Gastroesophageal sphincter (tissue), 4 donors: Measurements from ENCODE around the gene COQ10B. TPM values are rescaled to one million over a fixed set of nuclear protein-coding genes. Genes with fewer than 3 reads are reported as not detected.

Experiments used
- ATAC-seq: fragments of 150-250 bp; one replicate; pipeline ENCODE4 v1.9.1; 2016; ENCODE audit warnings: mild to moderate bottlenecking, moderate library complexity
- H3K27ac ChIP-seq, 4 donors: fragments of 200-600 bp; sonication (generic) in 3 of 4; 1 replicate in 3 of 4; 2 replicates in 1 of 4; pipeline ENCODE4 v1.5.1; 2016 to 2019
- H3K27me3 ChIP-seq: fragments of 200-600 bp; sonication (generic); one replicate; pipeline ENCODE4 v1.5.1; 2019
- H3K36me3 ChIP-seq, 2 donors: fragments of 200-600 bp; sonication (generic); one replicate each; pipeline ENCODE4 v1.5.1; 2019; ENCODE audit warnings: control low read depth in 1 of 2
- H3K4me1 ChIP-seq, 3 donors: fragments of 200-600 bp; sonication (generic); 1 replicate in 2 of 3; 2 replicates in 1 of 3; pipeline ENCODE4 v1.5.1; 2016 to 2019; ENCODE audit warnings: control low read depth in 2 of 3
- H3K4me3 ChIP-seq, 2 donors: fragments of 200-600 bp; sonication (generic); one replicate each; pipeline ENCODE4 v1.5.1; 2019; ENCODE audit warnings: mild to moderate bottlenecking in 1 of 2, moderate library complexity in 1 of 2
- H3K9me3 ChIP-seq, 3 donors: fragments of 200-600 bp; sonication (generic); one replicate each; pipeline ENCODE4 v1.5.1; 2017 to 2019; ENCODE audit warnings: control low read depth in 2 of 3
- CTCF ChIP-seq, 4 experiments: fragments of 200-600 bp in 2 of 4; fragments of 450-650 bp in 2 of 4; sonication (generic) in 1 of 4; IDR thresholded peaks; one replicate each; pipeline ENCODE4 v1.5.1; 2017 to 2019; ENCODE audit warnings: antibody characterized with exemption in 4 of 4, mild to moderate bottlenecking in 2 of 4, moderate library complexity in 2 of 4
- EP300 ChIP-seq: sonication (generic); formaldehyde crosslinking; IDR thresholded peaks from one replicate; pipeline ENCODE4 v1.6.1; 2017; ENCODE audit warnings: antibody characterized with exemption, mild to moderate bottlenecking
- POLR2A ChIP-seq, 2 donors: fragments of 450-650 bp; IDR thresholded peaks; one replicate each; pipeline ENCODE4 v1.6.1; 2017; ENCODE audit warnings: antibody characterized with exemption in 2 of 2, mild to moderate bottlenecking in 2 of 2, moderate library complexity in 1 of 2
- POLR2AphosphoS5 ChIP-seq: sonication (generic); formaldehyde crosslinking; IDR thresholded peaks from one replicate; pipeline ENCODE4 v1.6.1; 2017; ENCODE audit warnings: antibody characterized with exemption
- WGBS, 2 donors: methylation state at CpG; one replicate each; pipeline ENCODE4 v1.1.5; 2018; ENCODE audit warnings: low coverage in 1 of 2; 5-methylcytosine and 5-hydroxymethylcytosine counted together
- total RNA-seq, 4 donors: library from RNA; depleted of rRNA; stranded (reverse); fragments of >200 nt; gene quantifications; one replicate each; pipeline ENCODE4 v1.1.0, GENCODE V29; 2016

Gene COQ10B
- 10 to 100 TPM; 36.9 to 66.8 (median 42.2) TPM for total RNA-seq

- H3K27me3 ChIP-seq = peaks cover 3% of the 10 kb centered on the region
- 0% methylated on average over 2 to 19 of the region's 70 CpGs for WGBS, 2 donors
- no peaks in the 10 kb centered on the region for H3K9me3 ChIP-seq
- H3K36me3 ChIP-seq = no peaks in the 10 kb centered on the region
- peak; percentile 98 for ATAC-seq
- H3K27ac ChIP-seq = peak within 1 kb of the TSS; percentile 90 to 99 (median 98)
- H3K4me3 ChIP-seq = peak within 1 kb of the TSS; percentile 65 to 69
- H3K4me1 ChIP-seq = peaks cover 0 to 44% (median 0%) of the 10 kb centered on the region in 3 donors
- TF ChIP-seq EP300 (no peak), POLR2AphosphoS5 (peak; percentile 88), CTCF (IDR thresholded peaks at IDR 0.05) (peak in 3 of 4 experiments; percentile 10 to 56 (median 31)), POLR2A (IDR thresholded peaks at IDR 0.05) (peak; percentile 56 to 85)
These were observed at the start of gene COQ10B for GRCh38 chr2:197453123-197453913. Gene COQ10B, plus strand, starts transcription at chr2:197453552. Its CDS starts 9 bp downstream, at chr2:197453561.

GRCh38 chr2:197405582-197405981 is 47.8 kb upstream of the COQ10B start:
- no peaks in the 10 kb centered on the region for H3K27me3 ChIP-seq
- no peaks in the 10 kb centered on the region for H3K4me1 ChIP-seq
- ATAC-seq = no peak
- no peaks in the 10 kb centered on the region for H3K9me3 ChIP-seq
- WGBS, 2 donors = 77 to 90% methylated on average over 2 of the region's 2 CpGs
- H3K27ac ChIP-seq = no peak overlapping the region
- TF ChIP-seq POLR2AphosphoS5 = no peak
- no peak for TF ChIP-seq EP300
- TF ChIP-seq POLR2A (IDR thresholded peaks at IDR 0.05) = no peak
- no peak for TF ChIP-seq CTCF (IDR thresholded peaks at IDR 0.05)
- H3K4me3 ChIP-seq = no peak overlapping the region
- peaks cover 33 to 100% of the 10 kb centered on the region in 2 donors for H3K36me3 ChIP-seq

GRCh38 chr2:197414039-197414438 is 39.3 kb upstream of the COQ10B start:
- no peak for ATAC-seq
- TF ChIP-seq EP300 = no peak
- TF ChIP-seq POLR2AphosphoS5 = no peak
- no peak for TF ChIP-seq CTCF (IDR thresholded peaks at IDR 0.05)
- no peak for TF ChIP-seq POLR2A (IDR thresholded peaks at IDR 0.05)
- Histone ChIP-seq H3K27ac (no peak overlapping the region), H3K9me3 (no peaks in the 10 kb centered on the region), H3K27me3 (no peaks in the 10 kb centered on the region), H3K36me3 (peaks cover 8 to 100% of the 10 kb centered on the region in 2 donors), H3K4me3 (no peak overlapping the region), H3K4me1 (no peaks in the 10 kb centered on the region)
- 84 to 86% methylated on average over 4 of the region's 5 CpGs for whole genome bisulfite sequencing, 2 donors

- Histone ChIP-seq H3K27ac (no peak overlapping the region), H3K9me3 (no peaks in the 10 kb centered on the region), H3K4me3 (no peak overlapping the region), H3K4me1 (peaks cover 0 to under 1% (median 0%) of the 10 kb centered on the region in 3 donors), H3K36me3 (peaks cover 8 to 100% of the 10 kb centered on the region in 2 donors), H3K27me3 (no peaks in the 10 kb centered on the region)
- WGBS, 2 donors = 75 to 83% methylated on average over 1 to 2 of the region's 2 CpGs
- no peak for TF ChIP-seq CTCF (IDR thresholded peaks at IDR 0.05)
- ATAC-seq = no peak
These were observed 38.8 kb upstream of the COQ10B start for GRCh38 chr2:197414515-197414914.

GRCh38 chr2:197416268-197416667 is 37.1 kb upstream of the COQ10B start:
- Histone ChIP-seq H3K4me3 (no peak overlapping the region), H3K27me3 (no peaks in the 10 kb centered on the region), H3K27ac (no peak overlapping the region), H3K9me3 (no peaks in the 10 kb centered on the region), H3K36me3 (peaks cover 11 to 99% of the 10 kb centered on the region in 2 donors), H3K4me1 (peaks cover 0 to 18% (median 0%) of the 10 kb centered on the region in 3 donors)
- TF ChIP-seq POLR2AphosphoS5 (no peak), POLR2A (IDR thresholded peaks at IDR 0.05) (no peak), EP300 (no peak), CTCF (IDR thresholded peaks at IDR 0.05) (no peak)
- no peak for ATAC-seq
- WGBS, 2 donors = 89 to 100% methylated on average over 1 of the region's 1 CpG
